WERI-Rb-1 (cell line): ENCODE results near the gene IL17D.

Experiments used
- DNase-seq: peaks from one replicate; pipeline ENCODE4 v3.0.0-alpha.2; 2020
- H3K27ac ChIP-seq: fragments of 250-450 bp; sonication (Bioruptor Pico); 2 replicates; pipeline ENCODE4 v1.5.1; 2020; ENCODE audit warnings: mild to moderate bottlenecking, moderate library complexity
- H3K27me3 ChIP-seq: fragments of 250-450 bp; sonication (Bioruptor Pico); 2 replicates; pipeline ENCODE4 v1.5.1; 2021; ENCODE audit warnings: mild to moderate bottlenecking, low read depth, moderate library complexity; ENCODE audit not compliant: insufficient read depth, severe bottlenecking
- H3K36me3 ChIP-seq: fragments of 250-450 bp; sonication (Bioruptor Pico); 2 replicates; pipeline ENCODE4 v1.5.1; 2020; ENCODE audit warnings: mild to moderate bottlenecking, moderate library complexity
- H3K4me3 ChIP-seq: 2 replicates; pipeline ENCODE4 v1.5.1; 2011; ENCODE audit warnings: low read depth, mild to moderate bottlenecking, control low read depth, low read length
- H3K9me3 ChIP-seq: fragments of 250-450 bp; sonication (Bioruptor Pico); 2 replicates; pipeline ENCODE4 v1.5.1; 2021; ENCODE audit warnings: mild to moderate bottlenecking, moderate library complexity; ENCODE audit not compliant: severe bottlenecking
- TF ChIP-seq, protein P1 (sequence below): IDR thresholded peaks from 2 replicates; pipeline ENCODE4 v1.5.1; 2011; ENCODE audit warnings: low read depth, mild to moderate bottlenecking, control low read depth, inconsistent platforms, low read length

Gene IL17D, protein sequence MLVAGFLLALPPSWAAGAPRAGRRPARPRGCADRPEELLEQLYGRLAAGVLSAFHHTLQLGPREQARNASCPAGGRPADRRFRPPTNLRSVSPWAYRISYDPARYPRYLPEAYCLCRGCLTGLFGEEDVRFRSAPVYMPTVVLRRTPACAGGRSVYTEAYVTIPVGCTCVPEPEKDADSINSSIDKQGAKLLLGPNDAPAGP

DNA sequence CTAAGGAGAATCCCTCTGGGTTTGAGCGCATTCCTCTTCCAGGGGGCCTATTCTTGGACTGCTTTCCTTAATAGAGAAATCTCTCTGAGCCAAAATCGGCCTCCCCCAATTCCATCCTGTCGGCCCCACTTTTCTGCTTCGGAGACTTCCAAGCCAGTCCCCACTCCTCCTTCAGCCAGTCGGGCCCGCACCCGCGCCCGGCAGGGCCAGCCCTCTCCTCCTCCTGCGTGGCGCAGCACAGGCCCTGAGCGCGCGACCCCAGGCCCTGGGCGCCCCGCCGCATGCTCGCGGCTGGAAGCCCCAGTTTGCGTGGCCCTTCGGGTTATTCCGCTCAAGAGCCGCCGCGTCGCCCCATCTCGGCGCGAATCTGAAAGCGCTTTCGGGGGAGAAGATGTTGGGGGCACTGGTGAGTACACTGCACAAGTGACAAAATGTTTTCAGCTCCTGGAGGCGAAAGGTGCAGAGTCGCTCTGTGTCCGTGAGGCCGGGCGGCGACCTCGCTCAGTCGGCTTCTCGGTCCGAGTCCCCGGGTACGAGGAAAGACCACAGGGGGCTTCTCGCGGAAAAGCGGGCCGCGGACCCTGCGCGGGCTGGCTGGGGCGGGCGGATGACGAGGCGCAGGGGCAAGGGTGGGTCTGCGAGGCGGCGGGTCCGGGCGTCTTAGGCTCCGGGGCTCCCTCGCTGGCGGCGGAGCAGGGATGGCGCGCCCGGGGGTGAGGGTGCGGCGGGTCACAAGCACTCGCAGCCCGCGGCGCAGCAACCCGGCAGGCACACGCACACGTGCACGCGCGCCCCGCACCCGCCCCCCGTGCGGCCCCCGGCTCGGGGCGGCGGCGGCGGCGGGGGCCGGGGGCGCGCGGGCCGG, at the start of gene IL17D:
Gene IL17D, plus strand, starts transcription at position 785 of the 865 bp plus-strand sequence. CDS start 303 bp downstream, outside the sequence.
- no peaks in the 10 kb centered on the region for H3K27me3 ChIP-seq
- H3K9me3 ChIP-seq, result no peaks in the 10 kb centered on the region
- peak; percentile 51 for DNase-seq
- peak within 1 kb of the TSS; percentile 91 for H3K4me3 ChIP-seq
- peak within 1 kb of the TSS; percentile 61 for H3K27ac ChIP-seq
- H3K36me3 ChIP-seq, result no peaks in the 10 kb centered on the region
- TF ChIP-seq, protein P1, sequence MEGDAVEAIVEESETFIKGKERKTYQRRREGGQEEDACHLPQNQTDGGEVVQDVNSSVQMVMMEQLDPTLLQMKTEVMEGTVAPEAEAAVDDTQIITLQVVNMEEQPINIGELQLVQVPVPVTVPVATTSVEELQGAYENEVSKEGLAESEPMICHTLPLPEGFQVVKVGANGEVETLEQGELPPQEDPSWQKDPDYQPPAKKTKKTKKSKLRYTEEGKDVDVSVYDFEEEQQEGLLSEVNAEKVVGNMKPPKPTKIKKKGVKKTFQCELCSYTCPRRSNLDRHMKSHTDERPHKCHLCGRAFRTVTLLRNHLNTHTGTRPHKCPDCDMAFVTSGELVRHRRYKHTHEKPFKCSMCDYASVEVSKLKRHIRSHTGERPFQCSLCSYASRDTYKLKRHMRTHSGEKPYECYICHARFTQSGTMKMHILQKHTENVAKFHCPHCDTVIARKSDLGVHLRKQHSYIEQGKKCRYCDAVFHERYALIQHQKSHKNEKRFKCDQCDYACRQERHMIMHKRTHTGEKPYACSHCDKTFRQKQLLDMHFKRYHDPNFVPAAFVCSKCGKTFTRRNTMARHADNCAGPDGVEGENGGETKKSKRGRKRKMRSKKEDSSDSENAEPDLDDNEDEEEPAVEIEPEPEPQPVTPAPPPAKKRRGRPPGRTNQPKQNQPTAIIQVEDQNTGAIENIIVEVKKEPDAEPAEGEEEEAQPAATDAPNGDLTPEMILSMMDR, result no peak

DNA sequence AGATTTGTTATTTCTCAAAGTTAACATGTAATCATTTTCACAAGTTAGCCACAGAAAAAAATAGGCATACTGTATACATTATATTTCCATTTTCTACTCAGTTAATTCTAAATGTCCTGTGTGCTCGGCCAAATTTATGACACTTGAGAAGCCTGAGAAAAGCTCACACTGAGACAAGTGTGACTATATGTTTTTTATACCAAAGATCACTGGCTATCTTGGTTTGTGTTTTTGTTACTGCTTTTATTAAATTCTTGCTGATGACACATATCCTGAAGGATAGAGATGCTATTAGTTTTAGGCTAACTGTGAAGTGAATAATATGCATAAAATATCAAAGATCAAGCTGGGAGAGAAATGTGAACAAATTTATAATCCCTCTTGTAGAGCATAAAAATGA, 49.3 kb upstream of the IL17D start:
- H3K36me3 ChIP-seq, result no peaks in the 10 kb centered on the region
- H3K27me3 ChIP-seq, result no peaks in the 10 kb centered on the region
- DNase-seq, result no peak
- no peak overlapping the region for H3K4me3 ChIP-seq
- no peaks in the 10 kb centered on the region for H3K9me3 ChIP-seq
- H3K27ac ChIP-seq, result no peak overlapping the region
- TF ChIP-seq, protein P1, result no peak

DNA sequence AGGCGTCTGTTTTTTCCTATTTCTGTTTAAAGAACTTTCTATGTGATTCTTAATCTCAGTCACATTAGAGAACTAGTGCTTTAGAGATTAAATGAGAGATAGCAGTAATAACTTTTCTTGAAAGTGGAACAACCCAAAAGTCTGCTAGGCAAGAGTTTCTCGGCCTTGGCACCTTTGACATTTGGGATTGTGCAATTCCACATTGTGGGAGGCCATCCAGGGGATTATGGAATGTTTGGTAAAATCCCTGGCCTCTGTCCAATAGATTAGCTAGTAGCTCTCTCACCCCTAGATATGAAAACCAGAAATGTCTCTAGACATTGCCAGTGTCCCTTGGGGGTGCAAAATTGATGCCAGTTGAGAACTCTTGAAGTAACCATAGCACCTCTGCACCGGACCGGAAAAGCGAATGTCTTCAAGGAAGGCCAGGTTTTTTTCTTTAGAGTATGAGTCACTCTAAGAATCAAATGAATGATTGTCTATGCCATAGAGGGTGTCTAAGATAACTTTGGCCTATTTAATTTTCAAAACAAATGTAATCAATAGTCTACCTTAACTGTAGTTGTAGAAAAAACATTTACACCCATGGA, 45.0 kb upstream of the IL17D start:
- Histone ChIP-seq H3K27me3 (no peaks in the 10 kb centered on the region), H3K36me3 (no peaks in the 10 kb centered on the region), H3K9me3 (no peaks in the 10 kb centered on the region), H3K27ac (no peak overlapping the region), H3K4me3 (no peak overlapping the region)
- no peak for DNase-seq
- TF ChIP-seq, protein P1, result no peak

DNA sequence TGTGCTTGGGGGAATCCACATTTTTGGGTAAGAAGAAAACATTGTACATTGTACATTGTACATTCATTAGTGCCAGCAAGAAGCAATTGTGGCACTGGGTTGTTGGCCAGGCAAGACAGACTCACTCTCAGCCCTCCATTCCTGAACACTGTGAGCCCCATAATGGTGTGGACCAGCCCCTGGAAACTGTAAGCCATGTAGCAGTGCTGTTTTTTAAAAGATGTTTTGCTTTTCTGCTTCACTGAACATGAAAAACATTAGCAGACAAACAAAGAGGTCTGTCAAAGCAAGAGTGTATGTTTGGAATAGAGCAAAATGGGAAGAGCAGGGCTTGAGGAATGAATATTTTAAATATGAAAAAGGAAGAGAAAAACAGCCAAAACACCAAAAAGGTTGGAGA, 39.1 kb upstream of the IL17D start:
- H3K27ac ChIP-seq, result no peak overlapping the region
- no peaks in the 10 kb centered on the region for H3K36me3 ChIP-seq
- H3K4me3 ChIP-seq, result no peak overlapping the region
- TF ChIP-seq, protein P1, result no peak
- H3K27me3 ChIP-seq, result no peaks in the 10 kb centered on the region
- no peak for DNase-seq
- no peaks in the 10 kb centered on the region for H3K9me3 ChIP-seq

DNA sequence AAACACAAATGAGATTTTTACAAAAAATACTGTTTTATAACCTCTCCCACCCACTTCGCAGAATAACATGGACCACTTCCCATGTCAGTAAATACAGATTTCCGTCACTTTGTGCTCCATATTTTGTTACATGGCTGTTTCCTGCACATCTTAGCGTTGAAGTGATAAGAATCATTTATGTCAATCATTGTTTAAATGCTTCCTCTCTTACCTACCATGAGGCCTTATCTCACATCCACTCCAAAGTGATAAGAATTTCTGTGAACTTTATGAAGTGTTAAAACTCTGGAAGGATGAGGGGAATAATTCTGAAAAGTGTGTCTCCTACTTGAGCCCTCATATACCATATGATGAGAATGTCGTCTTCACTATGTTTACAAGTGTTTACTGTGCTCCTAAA, 36.6 kb upstream of the IL17D start:
- DNase-seq, result no peak
- Histone ChIP-seq H3K36me3 (no peaks in the 10 kb centered on the region), H3K27ac (no peak overlapping the region), H3K27me3 (no peaks in the 10 kb centered on the region), H3K4me3 (no peak overlapping the region), H3K9me3 (no peaks in the 10 kb centered on the region)
- TF ChIP-seq, protein P1, result no peak
